GM12892 (cell line): ENCODE data around the gene MTOR.

ENCODE experiments used
- POLR2A ChIP-seq: IDR thresholded peaks from 2 replicates; pipeline ENCODE4 v1.6.1; 2011; ENCODE audit warnings: low read depth, low read length, control low read depth
- POLR2AphosphoS5 ChIP-seq: IDR thresholded peaks from 2 replicates; pipeline ENCODE4 v1.6.1; 2011; ENCODE audit warnings: low read depth, low read length, control low read depth
- TAF1 ChIP-seq: IDR thresholded peaks from 2 replicates; pipeline ENCODE4 v1.6.1; 2011; ENCODE audit warnings: low read depth, mild to moderate bottlenecking, control low read depth, low read length, borderline replicate concordance

GRCh38 chr1:11237356-11237755 is 25.0 kb downstream of the MTOR start:
- no peak for TF ChIP-seq POLR2A
- TF ChIP-seq POLR2AphosphoS5: no peak
- TF ChIP-seq TAF1: no peak
